RWPE2 (cell line): ENCODE data around the gene COL23A1.

ENCODE experiments used
- ATAC-seq: fragments of 200-7000 bp; cut with Tn5 transposase; 3 replicates; pipeline ENCODE4 v1.9.1; 2021; ENCODE audit warnings: low read depth
- DNase-seq: peaks from one replicate; pipeline ENCODE4 v3.0.0-alpha.2; 2020; ENCODE audit warnings: low spot score
- H3K27ac ChIP-seq: fragments of 450-650 bp; 2 replicates; pipeline ENCODE4 v1.5.1; 2017; ENCODE audit warnings: mild to moderate bottlenecking; ENCODE audit not compliant: poor library complexity, severe bottlenecking
- H3K27me3 ChIP-seq: fragments of 250-450 bp; sonication (Bioruptor Pico); 2 replicates; pipeline ENCODE4 v1.5.1; 2021; ENCODE audit warnings: mild to moderate bottlenecking, moderate library complexity; ENCODE audit not compliant: insufficient read depth, poor library complexity, severe bottlenecking
- H3K36me3 ChIP-seq: fragments of 250-450 bp; sonication (Bioruptor Pico); 2 replicates; pipeline ENCODE4 v1.5.1; 2020; ENCODE audit warnings: low read depth, mild to moderate bottlenecking, moderate library complexity
- H3K4me1 ChIP-seq: fragments of 250-450 bp; sonication (Bioruptor Pico); 2 replicates; pipeline ENCODE4 v1.5.1; 2021; ENCODE audit warnings: mild to moderate bottlenecking, moderate library complexity; ENCODE audit not compliant: insufficient read depth, poor library complexity, severe bottlenecking
- H3K4me3 ChIP-seq: fragments of 250-450 bp; sonication (Bioruptor Pico); 2 replicates; pipeline ENCODE4 v1.5.1; 2021; ENCODE audit warnings: mild to moderate bottlenecking, moderate library complexity; ENCODE audit not compliant: severe bottlenecking
- H3K9me3 ChIP-seq: fragments of 250-450 bp; sonication (Bioruptor Pico); 2 replicates; pipeline ENCODE4 v1.5.1; 2021; ENCODE audit warnings: mild to moderate bottlenecking, moderate library complexity; ENCODE audit not compliant: severe bottlenecking
- TF ChIP-seq, protein P1 (sequence below): fragments of 450-650 bp; IDR thresholded peaks from one replicate; pipeline ENCODE4 v1.5.1; 2017; ENCODE audit warnings: mild to moderate bottlenecking, moderate library complexity; ENCODE audit not compliant: poor library complexity, severe bottlenecking

COL23A1 gene

DNA sequence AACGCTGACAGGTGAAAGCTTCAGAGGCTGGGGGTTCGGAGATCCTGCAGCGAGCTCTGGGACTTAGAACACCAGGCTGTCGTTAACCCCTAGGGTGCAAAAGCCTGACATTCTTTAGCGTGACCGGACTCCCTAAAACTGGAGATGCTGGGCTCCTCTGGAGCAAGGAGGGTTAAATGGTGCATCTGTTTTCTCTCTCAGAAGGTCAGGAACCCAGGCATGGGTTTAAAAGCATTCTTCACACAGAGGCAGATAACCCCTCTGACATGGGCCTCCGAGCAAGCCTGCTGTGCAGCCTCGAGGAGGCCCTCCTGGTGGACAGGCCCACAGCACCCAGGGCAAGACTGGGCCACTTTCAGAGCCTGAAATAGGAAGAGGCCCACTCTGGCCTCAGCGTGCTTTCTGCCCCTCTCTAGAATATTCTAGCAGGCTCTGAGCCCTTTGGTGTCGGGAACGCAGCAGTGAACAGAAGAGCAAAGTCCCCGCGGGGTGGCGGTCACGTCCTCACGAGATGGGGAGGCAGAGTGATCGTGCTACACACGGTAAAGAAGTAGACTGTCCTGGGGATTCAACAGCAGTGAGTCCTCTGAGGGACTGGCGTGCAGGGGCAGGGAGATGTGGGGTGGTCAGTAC, 124.8 kb downstream of the COL23A1 start:
- Histone ChIP-seq H3K9me3 (no peaks in the 10 kb centered on the region), H3K4me3 (no peak overlapping the region), H3K36me3 (no peaks in the 10 kb centered on the region), H3K27me3 (no peaks in the 10 kb centered on the region), H3K27ac (no peak overlapping the region), H3K4me1 (no peaks in the 10 kb centered on the region)
- TF ChIP-seq, protein P1, sequence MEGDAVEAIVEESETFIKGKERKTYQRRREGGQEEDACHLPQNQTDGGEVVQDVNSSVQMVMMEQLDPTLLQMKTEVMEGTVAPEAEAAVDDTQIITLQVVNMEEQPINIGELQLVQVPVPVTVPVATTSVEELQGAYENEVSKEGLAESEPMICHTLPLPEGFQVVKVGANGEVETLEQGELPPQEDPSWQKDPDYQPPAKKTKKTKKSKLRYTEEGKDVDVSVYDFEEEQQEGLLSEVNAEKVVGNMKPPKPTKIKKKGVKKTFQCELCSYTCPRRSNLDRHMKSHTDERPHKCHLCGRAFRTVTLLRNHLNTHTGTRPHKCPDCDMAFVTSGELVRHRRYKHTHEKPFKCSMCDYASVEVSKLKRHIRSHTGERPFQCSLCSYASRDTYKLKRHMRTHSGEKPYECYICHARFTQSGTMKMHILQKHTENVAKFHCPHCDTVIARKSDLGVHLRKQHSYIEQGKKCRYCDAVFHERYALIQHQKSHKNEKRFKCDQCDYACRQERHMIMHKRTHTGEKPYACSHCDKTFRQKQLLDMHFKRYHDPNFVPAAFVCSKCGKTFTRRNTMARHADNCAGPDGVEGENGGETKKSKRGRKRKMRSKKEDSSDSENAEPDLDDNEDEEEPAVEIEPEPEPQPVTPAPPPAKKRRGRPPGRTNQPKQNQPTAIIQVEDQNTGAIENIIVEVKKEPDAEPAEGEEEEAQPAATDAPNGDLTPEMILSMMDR, result no peak
- DNase-seq (no peak), ATAC-seq (no peak)

DNA sequence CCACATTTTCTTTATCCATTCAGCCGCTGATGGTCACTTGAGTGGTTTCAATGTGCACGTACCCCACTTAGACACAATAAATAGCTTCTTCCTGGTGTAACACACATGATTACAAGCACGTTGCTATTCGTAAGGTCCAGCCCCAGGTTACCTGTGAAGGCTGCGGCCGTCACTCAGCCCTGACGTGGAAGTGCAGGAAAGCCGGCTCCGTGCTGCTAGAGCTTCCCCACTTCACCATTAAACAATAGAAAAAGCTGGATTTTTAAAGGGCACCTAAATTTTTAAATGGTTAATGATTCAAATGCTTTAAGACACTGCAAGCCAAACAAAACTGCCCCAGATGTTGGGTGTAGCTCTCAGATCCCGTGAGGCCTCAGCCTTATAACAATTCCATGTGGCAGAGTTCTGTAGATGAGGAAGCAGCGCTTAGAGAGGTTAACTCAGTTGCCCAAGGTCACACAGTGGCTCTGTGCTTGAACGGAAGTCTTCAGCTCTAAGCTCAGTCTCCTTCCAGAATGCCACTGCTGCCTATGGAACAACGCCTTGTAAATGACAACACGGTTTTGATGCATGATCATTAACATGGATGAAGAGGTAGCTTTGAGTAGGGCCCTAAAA, 125.7 kb downstream of the COL23A1 start:
- Histone ChIP-seq H3K4me1 (no peaks in the 10 kb centered on the region), H3K36me3 (no peaks in the 10 kb centered on the region), H3K4me3 (no peak overlapping the region), H3K27ac (no peak overlapping the region), H3K27me3 (no peaks in the 10 kb centered on the region), H3K9me3 (no peaks in the 10 kb centered on the region)
- DNase-seq (no peak), ATAC-seq (no peak)
- TF ChIP-seq, protein P1, result no peak

DNA sequence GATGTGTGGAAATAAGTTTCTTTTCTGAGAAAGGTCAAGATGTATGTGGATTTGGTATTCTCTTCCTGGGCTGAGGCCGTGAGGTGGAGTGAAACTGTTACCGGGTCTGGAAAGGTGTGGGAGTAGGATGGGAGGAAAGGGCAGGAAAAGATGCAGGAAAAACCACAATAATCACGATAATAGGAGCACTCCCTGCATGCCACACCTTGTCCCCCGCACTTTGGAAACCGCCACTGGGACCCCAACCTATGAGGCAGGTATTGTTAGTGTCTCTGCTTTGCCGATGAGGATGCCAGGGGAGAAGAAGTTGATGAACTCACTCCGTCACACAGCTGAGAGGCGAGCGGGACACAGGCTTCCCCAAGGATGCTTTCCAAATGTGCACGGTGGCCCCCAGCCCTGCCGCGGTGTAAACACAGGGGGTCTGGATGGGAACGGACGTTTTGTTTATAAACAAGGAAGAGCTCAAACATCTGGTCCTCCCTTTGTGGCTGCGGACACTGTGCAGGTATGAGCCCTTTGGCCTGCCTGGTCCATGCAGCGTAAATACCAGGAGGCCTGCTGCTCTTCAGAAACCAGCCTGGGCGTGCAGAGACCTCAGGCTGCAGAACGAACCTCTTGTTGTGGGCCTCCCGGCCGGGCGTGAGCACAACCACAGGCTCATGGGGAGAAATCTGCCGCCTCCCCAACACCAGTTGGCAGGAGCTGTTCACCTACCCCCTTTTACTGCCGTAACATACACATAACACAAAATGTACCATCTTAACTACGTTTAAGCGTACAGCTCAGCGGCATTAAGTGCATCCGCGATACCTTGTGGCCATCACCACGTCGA, 126.7 kb downstream of the COL23A1 start:
- Histone ChIP-seq H3K4me1 (no peaks in the 10 kb centered on the region), H3K36me3 (no peaks in the 10 kb centered on the region), H3K9me3 (no peaks in the 10 kb centered on the region), H3K27me3 (no peaks in the 10 kb centered on the region), H3K27ac (no peak overlapping the region), H3K4me3 (no peak overlapping the region)
- TF ChIP-seq, protein P1, result no peak
- no peak for ATAC-seq
- no peak for DNase-seq

DNA sequence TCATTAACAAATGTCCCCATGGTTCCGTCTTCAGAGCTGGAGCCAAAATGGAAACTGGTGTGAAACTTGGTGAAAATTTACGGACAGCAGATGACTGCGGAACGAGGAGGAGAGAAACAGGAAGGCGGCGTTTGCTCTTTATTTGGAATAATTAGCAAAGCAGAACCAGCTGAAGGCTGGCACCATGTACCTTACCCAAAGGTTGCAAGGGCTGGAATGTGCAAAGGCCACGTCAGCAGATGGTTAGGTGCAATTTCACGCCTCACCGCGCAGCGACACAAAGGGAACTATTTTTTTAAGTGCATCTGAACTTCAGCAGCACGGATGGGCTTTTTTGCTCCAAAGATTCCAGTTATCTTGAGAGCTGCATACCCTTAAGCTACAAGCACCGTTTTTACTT, 127.4 kb downstream of the COL23A1 start:
- TF ChIP-seq, protein P1, result no peak
- H3K36me3 ChIP-seq, result no peaks in the 10 kb centered on the region
- ATAC-seq (no peak), DNase-seq (no peak)
- no peaks in the 10 kb centered on the region for H3K27me3 ChIP-seq
- no peaks in the 10 kb centered on the region for H3K4me1 ChIP-seq
- no peaks in the 10 kb centered on the region for H3K9me3 ChIP-seq
- no peak overlapping the region for H3K27ac ChIP-seq
- no peak overlapping the region for H3K4me3 ChIP-seq
